GM10266 (cell line): ENCODE measurements around the gene SPNS3.
A peak's percentile ranks its signal among the peaks of the same experiment; 100 is the strongest.

Experiments used
- DNase-seq: peaks from one replicate; pipeline ENCODE4 v3.0.0; 2012; ENCODE audit errors: extremely low spot score
- CTCF ChIP-seq: IDR thresholded peaks from 2 replicates; pipeline ENCODE4 v1.5.1; 2012; ENCODE audit warnings: mild to moderate bottlenecking, low read depth; ENCODE audit not compliant: control insufficient read depth, insufficient read depth; ENCODE audit errors: missing control alignments

The SPNS3 gene

GRCh38 chr17:4411201-4411600 lies 22.5 kb upstream of the SPNS3 start:
- no peak for TF ChIP-seq CTCF
- DNase-seq = no peak

- peak; percentile 80 for DNase-seq
- peak; percentile 95 for TF ChIP-seq CTCF
Observed at GRCh38 chr17:4412933-4413831, 20.6 kb upstream of the SPNS3 start.

DNA sequence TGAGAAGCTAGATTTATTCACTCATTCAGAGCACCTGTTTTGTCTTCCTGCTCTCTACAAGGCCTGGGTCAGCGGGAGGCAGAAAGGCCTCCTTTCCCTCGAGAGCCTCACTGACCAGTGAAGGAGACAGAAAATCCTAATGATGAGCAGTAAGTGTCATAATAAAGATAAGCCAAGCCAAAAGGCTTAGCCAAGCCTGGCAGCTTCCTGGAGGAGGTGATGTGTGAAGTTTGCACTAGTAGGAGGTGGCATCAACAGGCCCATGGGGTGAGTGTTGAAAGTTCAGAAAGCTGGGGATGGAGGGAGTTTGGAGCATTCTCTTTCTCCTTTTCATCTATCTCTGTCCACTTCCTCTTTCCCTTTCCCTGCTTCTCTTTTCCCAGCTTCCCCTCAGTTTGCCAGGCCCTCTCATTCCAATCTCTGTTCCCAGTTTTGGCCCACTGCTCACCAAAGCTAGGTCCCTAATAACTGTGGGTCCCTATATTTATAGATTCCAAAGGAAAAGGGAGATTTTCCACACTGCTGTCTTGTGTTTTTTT lies 16.5 kb upstream of the SPNS3 start:
- TF ChIP-seq CTCF = no peak

DNA sequence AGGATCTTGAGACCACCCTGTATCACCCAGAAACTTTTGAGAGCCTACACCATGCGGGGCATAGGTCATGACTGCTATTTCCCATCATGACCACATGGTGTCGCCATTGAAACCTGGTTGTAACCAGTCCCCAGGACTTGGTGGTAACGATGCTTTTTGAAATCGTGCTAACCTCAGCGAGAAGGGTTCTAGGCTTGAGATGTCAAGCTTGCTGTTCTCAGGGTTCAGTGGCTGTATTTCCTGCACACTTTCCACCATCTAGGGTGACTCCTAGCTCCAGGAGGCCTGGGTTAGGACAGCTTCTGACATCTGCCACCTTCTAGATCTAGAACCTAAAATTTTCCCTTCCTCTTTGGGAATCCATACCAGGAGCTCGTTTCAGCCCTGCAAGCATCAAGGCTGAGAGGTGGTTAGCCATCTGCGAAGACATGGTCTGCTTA lies 13.0 kb upstream of the SPNS3 start:
- peak; percentile 79 for DNase-seq
- TF ChIP-seq CTCF = peak; percentile 94

More for the DNA sequence above, 16.5 kb upstream of the SPNS3 start:
- no peak for DNase-seq

- TF ChIP-seq CTCF = no peak
- no peak for DNase-seq
Observed at GRCh38 chr17:4422864-4423263, 10.9 kb upstream of the SPNS3 start.

- no peak for DNase-seq
- TF ChIP-seq CTCF = no peak
Observed at GRCh38 chr17:4425398-4425797, 8.3 kb upstream of the SPNS3 start.

GRCh38 chr17:4426499-4427208 lies 7.1 kb upstream of the SPNS3 start:
- no peak for TF ChIP-seq CTCF
- no peak for DNase-seq
